DMS79 treated with DMSO at 0.1 percent for 48 hours (cell line): ENCODE results near the gene GP1BB.
A peak's percentile ranks its signal among the peaks of the same experiment; 100 is the strongest.

ENCODE experiments used
- DNase-seq: peaks from one replicate; lab custom pipeline; 2025; lab: John Stamatoyannopoulos, UW

Gene GP1BB

DNA sequence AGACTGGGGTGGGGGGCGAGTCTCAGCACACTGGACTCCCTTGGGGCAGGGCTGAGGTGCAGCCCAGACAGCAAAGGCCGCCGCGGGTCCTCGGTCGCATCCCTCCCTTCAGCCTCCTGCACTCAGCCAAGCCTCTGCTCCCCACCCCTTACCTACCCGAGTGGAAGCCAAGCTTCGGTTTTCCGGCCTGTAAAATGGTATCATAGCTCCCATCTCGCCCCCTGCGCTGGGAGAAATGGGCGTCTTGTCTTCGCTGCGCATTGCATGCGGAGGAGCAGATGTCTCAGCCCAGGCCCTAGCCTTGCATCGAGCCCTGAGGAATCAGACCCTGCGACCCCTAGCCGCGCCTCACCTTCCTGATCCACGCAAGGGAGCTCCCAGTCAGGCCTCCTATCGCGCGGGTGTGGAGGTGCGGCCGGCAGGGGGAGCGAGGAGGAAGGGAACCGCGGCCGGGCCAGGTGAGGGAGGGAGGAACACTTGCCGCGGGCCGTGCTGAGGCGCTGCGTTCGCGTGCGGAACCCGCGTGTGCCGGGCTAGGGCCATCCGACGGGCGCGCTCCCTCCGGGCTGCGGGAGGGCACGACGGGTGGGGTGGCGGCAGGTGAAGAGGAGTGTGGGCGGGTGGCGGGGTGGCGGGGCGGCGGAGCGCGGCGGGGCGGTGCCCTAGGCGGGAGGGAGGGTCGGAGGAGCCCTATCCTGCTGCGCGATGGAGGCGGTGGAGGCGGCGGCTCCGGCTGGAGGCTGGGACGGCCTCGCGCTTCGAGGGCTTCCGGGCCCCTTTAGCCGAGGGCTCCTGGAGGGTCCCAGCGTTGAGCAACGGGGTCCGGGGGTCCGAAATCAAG is 33.2 kb downstream of the GP1BB start:
- peak; percentile 8 for DNase-seq

DNA sequence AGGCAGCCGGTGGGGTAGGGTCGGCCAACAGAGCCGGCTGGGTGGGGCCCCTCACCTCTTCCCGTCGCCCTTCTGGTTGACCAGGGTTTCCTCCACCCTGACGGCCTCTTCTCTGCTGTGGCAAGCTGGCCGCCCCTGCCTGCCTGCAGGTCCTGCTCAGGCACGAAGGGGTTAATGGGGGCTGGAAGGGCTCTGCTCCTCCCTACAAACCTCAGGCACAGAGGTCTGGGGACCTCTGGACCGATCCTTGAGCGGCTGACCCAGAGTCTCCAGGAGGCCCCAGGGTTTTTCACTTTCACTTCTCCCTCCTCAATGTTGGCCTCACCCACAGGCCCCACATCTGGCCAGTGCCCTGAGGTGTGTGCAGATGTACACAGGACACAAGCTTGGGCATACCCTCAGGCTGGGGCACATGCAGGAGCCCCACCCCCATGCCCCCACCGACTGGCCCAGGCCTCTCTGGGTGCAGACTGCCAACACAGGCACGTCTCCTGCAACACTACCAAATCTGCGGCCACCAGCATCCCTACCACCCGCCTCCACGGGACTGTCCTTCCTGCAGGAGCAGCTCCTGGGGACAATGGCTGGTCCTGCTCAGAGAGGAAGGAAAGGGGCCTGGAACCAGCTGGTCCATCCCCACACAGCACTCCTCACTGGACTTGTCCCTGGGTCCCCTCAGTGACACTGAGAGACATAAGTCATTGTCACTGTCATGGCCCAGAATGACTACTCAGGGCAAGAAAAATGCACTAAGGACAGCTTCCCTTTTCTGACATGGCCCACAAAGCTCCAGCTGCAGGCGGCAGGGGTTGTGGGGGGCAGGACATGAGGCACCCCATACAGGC is 34.0 kb downstream of the GP1BB start:
- no peak for DNase-seq

GRCh38 chr22:19757985-19758895 is 34.9 kb downstream of the GP1BB start:
- no peak for DNase-seq

- DNase-seq, result no peak
These were observed 35.6 kb downstream of the GP1BB start for GRCh38 chr22:19758896-19759426.

DNA sequence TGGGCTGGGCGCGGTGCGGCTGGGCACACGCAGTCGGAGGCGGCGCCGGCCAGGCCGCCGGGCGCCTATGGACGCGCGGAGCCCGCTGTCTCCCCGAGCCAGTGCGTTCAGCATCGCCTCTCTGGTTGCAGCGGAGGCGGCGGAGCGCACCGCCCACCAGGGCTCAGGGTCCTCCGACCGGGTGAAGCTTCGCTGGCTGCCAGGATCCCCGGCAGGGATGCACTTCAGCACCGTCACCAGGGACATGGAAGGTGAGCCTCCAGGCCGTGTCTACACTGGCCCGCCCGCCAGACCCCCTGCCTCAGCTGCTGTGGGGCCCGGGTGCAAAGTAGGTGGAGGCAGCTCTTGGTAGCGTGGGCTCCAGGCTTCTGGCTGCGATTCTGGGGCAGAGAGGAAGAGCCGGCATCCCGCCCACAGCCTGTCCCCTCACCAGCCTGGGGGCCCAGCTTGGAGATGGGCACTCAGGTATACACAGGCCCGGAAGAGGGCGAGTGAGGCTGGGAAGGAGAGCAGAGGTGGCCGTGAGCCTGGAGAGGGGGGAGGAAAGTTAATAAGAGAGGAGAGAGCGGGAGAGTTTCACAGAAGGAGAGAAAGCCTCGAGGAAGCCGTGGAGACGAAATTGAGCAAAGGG is 36.2 kb downstream of the GP1BB start:
- peak; percentile 26 for DNase-seq

DNA sequence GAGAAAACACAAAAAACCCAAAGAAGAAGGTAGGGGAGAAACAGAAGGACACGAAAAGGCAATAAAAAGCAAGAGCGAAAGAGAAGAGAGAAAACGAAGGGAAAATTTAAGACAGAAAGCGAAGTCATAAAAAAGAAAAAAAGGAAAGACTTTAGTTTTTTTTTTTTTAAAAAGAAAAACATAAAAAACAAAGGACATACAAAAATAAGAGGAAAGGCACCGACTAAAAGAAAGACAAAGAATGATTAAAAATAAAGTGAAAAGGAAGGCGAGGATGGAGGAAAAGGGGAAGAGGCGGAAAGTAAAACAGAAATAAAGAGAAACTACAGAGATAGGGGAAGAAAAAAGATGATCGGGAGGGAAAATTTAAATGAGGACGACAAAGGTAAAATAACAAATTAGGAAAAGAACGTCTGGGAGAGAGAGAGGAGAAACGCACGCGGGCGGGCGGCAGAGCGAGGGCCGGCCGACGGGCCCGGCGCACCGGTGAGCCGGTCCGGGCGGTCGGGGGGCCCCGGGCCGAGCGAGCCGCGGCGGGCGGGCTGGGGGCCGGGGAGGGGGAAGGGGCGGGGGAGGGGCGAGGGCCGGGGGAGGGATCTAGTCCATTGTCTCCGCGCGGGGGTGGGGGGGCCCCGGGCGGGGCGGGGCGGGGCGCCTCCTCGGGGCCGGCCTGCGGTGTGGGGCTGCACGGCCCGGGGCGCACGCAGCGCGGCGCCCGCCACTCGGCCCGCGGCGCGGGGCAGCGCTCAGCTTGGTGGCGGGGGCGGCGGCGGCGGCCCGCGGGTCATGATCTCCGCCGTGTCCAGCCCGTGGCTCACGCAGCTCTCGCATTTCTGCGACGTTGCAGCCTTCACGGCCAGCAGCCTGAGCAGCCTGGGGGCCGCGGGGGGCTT is 37.0 kb downstream of the GP1BB start, which contains the start of gene TBX1:
TBX1 (plus strand) TSS at position 721 of the 893 bp plus-strand sequence; CDS start at position 787, 66 bp downstream.
- peak; percentile 1 for DNase-seq

GRCh38 chr22:19760951-19761724 is 37.8 kb downstream of the GP1BB start:
- DNase-seq, result no peak

DNA sequence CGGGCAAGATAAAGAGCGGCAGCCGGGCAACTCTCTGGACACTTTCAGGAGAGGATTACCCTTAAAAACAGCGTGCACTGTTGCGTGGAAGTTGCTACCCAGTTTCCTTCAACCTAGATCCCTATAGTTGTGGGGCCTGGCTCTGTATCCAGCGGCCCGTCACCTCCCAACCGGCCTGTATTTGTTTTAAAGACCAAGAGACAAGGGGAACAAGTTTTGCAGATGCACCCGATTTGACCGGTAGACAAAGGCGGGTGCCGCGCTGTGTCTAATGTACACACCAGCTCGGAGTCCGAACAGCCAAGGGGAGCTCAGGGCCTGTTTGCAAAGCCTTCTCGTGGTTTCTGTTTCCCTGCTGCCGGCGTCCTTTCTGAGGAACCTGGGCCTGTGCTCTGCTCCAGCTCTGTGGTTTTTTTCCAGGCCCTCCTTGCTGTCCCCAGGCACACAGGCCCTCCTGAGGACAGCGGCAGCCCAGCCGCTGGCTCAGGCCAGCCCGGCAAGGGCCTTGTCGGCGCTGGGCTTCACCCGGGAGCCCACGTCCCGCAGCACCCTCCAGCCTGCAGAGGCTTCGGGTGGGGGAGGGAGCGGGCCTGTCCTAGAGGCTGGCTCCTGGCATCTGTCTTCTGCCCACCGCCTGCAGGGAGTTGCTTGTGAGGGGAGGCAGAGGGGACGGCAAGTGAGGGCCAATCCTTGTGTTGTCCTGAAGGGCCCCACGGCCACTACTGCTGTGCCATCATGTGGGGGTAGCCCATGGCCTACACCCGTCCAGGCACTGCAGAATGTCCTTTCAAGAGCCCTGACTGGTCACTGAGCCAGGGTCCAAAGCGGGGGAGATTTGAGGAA is 38.6 kb downstream of the GP1BB start:
- peak; percentile 6 for DNase-seq

DNA sequence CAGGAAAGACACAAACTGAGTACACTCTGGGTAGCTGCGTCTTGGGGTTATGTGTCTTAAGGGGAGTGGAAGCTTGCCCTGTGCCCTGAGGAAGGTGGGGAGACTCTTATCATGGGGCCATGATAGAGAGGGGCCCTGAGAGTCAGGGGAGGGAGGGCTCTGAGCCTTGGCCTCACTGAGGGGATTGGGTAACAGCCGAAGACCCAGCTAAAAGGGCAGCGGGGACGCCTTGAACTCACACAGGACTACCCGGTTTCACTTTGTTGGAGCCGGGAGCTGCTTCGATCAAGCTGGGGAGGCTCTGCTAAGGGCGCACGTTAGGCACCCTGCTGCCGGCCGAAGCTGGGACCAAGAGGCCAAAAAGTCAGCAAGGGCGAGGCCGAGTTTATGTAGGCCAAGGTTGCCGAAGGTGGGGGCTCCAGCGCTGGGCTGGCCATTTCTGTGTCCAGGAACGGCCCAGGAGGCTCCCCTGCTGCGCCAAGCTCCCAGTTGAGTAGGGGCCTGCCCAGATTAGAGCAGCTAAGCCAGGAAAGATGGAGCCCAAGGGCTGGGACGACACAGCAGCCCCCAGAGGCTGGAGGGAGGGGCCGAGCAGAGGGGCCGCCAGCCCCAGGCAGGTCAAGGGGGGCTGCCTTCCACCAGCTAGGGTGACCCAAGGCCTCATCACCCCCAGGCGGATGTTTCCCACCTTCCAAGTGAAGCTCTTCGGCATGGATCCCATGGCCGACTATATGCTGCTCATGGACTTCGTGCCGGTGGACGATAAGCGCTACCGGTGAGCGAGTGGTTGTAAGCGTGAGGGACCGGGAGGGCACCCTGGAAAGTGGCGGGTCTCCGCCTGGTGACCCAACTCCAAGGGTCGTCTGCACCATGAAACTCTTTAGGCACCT is 39.5 kb downstream of the GP1BB start:
- no peak for DNase-seq

DNA sequence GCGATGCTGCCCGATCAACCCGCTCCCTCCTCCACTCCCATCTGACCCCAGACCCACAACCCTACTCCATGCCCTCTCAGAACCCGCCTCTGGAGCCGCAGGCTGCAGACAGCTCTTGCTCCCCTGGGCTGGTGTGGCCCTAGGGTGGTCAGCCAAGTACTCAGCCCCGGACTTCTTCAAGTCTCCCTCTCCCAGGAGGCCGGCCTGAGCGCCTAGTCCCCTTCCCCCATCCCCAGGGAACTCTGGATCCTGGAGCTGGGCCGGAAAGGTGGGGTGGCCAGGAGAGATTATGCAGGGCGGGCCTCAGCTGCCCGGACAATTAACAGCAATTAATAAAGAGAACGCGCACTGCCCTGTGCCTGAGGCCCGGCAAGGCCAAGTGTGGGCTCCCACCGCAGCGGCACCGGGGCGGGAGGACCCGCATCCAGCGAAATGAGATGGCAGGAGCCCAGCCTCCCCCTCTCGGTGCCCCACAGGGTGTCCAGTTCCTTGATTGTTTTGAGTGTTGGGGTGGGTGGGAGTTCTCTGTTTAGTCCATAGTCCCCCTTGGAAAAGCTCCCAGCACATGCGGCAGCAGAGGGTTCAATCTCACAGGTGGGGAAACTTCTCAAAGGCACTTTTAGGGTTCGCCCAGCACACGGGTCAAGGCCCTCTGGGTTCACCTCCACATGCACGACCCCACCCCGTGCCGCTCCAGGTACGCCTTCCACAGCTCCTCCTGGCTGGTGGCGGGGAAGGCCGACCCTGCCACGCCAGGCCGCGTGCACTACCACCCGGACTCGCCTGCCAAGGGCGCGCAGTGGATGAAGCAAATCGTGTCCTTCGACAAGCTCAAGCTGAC is 40.3 kb downstream of the GP1BB start:
- no peak for DNase-seq

DNA sequence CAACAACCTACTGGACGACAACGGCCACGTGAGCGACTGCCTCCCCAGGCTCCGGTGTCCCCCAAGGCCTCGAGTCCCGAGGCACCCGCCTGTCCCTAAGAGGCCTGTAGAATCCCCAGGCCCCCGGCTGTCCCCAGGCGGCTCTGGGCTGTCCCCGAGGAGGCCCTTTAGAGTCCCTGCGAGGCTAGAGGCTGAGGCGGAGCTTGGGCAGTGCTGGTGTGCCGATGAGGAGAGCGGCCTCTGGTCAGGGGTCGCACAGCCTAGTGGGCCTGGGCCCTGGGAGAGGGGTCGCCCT is 40.9 kb downstream of the GP1BB start:
- no peak for DNase-seq

DNA sequence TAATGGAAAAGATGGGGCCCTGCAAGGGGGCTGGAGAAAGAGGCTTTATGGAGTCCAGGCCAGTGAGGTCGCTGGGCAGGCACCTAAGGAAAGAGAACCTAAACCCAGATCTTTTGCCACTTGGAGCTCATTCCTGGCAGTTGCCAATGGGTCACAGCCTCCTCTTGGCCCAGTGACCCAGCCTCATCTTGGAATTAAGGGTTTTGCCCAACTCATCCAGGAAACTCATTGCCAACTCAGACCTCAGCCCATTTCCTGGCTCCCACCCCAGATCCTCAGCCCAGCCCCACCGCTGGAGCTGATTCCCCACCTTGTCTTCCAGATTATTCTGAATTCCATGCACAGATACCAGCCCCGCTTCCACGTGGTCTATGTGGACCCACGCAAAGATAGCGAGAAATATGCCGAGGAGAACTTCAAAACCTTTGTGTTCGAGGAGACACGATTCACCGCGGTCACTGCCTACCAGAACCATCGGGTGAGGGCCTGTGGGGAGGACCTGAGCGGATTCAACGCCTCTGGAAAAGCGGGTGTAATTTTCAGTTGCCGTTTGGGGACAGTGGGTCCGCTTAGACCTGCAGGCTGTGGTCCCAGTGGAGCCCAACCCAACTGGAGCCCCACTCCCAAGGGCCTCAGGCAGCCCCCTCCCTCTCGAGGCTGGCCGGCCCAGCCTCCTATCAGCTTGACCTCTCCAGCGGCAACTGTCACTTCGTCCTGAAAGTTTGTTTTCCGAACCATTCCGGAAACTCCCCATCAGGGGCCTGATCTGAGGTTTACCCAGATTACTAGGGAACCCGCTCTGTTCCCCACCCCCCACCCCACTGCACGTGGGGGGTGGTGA is 41.5 kb downstream of the GP1BB start:
- no peak for DNase-seq

DNA sequence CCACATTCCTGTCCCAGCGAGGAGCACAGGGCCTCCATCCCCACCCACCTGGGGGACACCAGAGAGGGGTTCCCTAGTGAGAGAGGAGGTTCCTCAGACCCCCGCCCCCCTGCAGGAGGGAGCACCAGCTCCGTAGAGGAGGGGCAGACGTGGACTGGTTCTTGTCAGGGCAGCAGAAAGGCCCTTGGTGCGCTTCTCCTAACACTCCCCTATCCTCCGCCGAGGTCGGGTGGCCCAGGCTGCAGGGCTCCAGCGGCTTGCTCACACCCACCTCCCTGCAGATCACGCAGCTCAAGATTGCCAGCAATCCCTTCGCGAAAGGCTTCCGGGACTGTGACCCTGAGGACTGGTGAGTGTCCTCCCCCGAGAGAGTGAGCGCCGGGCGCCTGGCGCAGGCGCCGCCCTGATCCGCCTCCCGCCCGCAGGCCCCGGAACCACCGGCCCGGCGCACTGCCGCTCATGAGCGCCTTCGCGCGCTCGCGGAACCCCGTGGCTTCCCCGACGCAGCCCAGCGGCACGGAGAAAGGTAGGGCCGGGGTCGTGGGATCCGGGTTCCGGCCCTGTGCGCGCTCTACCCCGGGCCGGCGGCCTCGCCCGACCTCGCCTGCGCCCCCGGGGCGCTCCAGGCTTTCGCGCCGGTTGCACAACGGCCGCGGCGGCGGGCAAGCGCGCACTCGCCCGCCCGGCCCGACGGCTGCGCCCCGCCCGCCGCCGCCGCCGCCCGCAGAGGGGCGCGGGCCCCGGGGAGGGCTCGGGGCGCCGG is 42.3 kb downstream of the GP1BB start:
- no peak for DNase-seq

- no peak for DNase-seq
These were observed 42.8 kb downstream of the GP1BB start for GRCh38 chr22:19766240-19766510.
